Measurements from ENCODE around the gene SNRNP70.

Gene SNRNP70

GRCh38 chr19:49140951-49141350 lies 55.7 kb downstream of the SNRNP70 start (continued):
- TF ChIP-seq CSRNP3 (CRISPR knock-in tag; IDR thresholded peaks at IDR 0.05) = no peak
- no peak for TF ChIP-seq ZFP30 (CRISPR knock-in tag; IDR thresholded peaks at IDR 0.05)
- no peak for TF ChIP-seq POU6F1 (CRISPR knock-in tag; IDR thresholded peaks at IDR 0.05; ENCODE audit: borderline replicate concordance, low read depth)
- TF ChIP-seq ZNF565 (CRISPR knock-in tag; conservative IDR thresholded peaks at IDR 0.05; ENCODE audit: low read depth) = no peak

- no peak for ATAC-seq
- no peak for TF ChIP-seq TCF4 (CRISPR knock-in tag; IDR thresholded peaks at IDR 0.05; ENCODE audit: borderline replicate concordance)
- no peak for TF ChIP-seq PPARA (CRISPR knock-in tag; IDR thresholded peaks at IDR 0.05; ENCODE audit: borderline replicate concordance)
- TF ChIP-seq RARB (CRISPR knock-in tag; IDR thresholded peaks at IDR 0.05) = no peak
- no peak for TF ChIP-seq ZC3H10 (CRISPR knock-in tag; IDR thresholded peaks at IDR 0.05)
- no peak for TF ChIP-seq ZNF8 (CRISPR knock-in tag; IDR thresholded peaks at IDR 0.05)
- no peak for TF ChIP-seq ZFP3 (CRISPR knock-in tag; IDR thresholded peaks at IDR 0.05)
- no peak for TF ChIP-seq ZNF70 (CRISPR knock-in tag; IDR thresholded peaks at IDR 0.05)
- TF ChIP-seq SNAI2 (CRISPR knock-in tag; IDR thresholded peaks at IDR 0.05) = no peak
- no peak for TF ChIP-seq TOX (CRISPR knock-in tag; IDR thresholded peaks at IDR 0.05; ENCODE audit: borderline replicate concordance)
- no peak for TF ChIP-seq CSRNP3 (CRISPR knock-in tag; IDR thresholded peaks at IDR 0.05)
- TF ChIP-seq PATZ1 (CRISPR knock-in tag; IDR thresholded peaks at IDR 0.05; ENCODE audit: borderline replicate concordance) = no peak
- TF ChIP-seq BACH2 (CRISPR knock-in tag; IDR thresholded peaks at IDR 0.05; ENCODE audit: borderline replicate concordance) = no peak
- no peak for TF ChIP-seq ZNF565 (CRISPR knock-in tag; conservative IDR thresholded peaks at IDR 0.05; ENCODE audit: low read depth)
- no peak for TF ChIP-seq OSR1 (CRISPR knock-in tag; IDR thresholded peaks at IDR 0.05)
- TF ChIP-seq ZFP30 (CRISPR knock-in tag; IDR thresholded peaks at IDR 0.05) = no peak
- TF ChIP-seq TSHZ2 (CRISPR knock-in tag; IDR thresholded peaks at IDR 0.05) = no peak
- TF ChIP-seq POU6F1 (CRISPR knock-in tag; IDR thresholded peaks at IDR 0.05; ENCODE audit: borderline replicate concordance, low read depth) = no peak
- TF ChIP-seq ISL1 (CRISPR knock-in tag; IDR thresholded peaks at IDR 0.05) = no peak
- no peak for TF ChIP-seq ARNTL (CRISPR knock-in tag; IDR thresholded peaks at IDR 0.05; ENCODE audit: borderline replicate concordance, low read depth)
- TF ChIP-seq CSDC2 (CRISPR knock-in tag; IDR thresholded peaks at IDR 0.05) = no peak
Measured at GRCh38 chr19:49141352-49141751, 56.1 kb downstream of the SNRNP70 start.

Measured in SK-N-SH treated with all-trans-retinoic acid at 6 μM for 48 hours (cell line).